ENCODE measurements around the gene COLGALT1.

DNA sequence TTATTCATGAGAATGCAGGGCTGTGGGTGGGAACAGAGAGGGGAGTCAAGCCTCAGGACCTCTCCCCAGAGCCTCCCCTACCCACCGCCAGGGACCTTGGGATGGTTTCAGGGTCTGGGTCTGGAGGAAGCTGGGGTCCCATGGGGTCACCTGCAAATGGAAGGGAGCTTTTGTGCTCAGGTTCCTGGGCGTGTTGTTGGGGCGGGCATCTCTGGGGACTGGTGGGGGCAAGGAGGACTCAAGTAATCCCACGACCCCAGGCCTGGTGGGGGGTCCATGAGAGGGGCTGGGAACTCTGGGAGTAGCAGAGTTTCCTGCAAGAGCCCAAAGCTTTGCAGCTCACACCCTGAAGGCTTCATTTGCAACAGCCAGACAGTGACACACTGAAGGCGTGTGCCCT, 72.5 kb downstream of the COLGALT1 start:
- TF ChIP-seq EZH2 (IDR thresholded peaks at IDR 0.05; ENCODE audit: low read depth, low read length, severe bottlenecking) (no peak), CTCF (IDR thresholded peaks at IDR 0.05; ENCODE audit: control extremely low read depth in 1 of 3, insufficient read depth in 1 of 3, low read depth in 1 of 3, low read length in 3 of 3) (no peak), RAD21 (IDR thresholded peaks at IDR 0.05 in 1 of 2, conservative IDR thresholded peaks at IDR 0.05 in 1 of 2; ENCODE audit: low read depth in 2 of 2, low read length in 2 of 2) (no peak), POLR2A (IDR thresholded peaks at IDR 0.05; ENCODE audit: control extremely low read depth in 1 of 2, low read depth in 2 of 2, low read length in 2 of 2) (no peak), PHF8 (conservative IDR thresholded peaks at IDR 0.05; ENCODE audit: low read depth, low read length) (no peak), POLR2AphosphoS5 (IDR thresholded peaks at IDR 0.05; ENCODE audit: low read depth, low read length) (no peak), SIX5 (IDR thresholded peaks at IDR 0.05; ENCODE audit: low read depth, low read length) (no peak), CEBPB (IDR thresholded peaks at IDR 0.05; ENCODE audit: low read depth, low read length) (no peak), TAF1 (IDR thresholded peaks at IDR 0.05; ENCODE audit: low read depth, low read length) (no peak), GABPA (IDR thresholded peaks at IDR 0.05; ENCODE audit: borderline replicate concordance, insufficient read depth, low read length) (no peak), EP300 (IDR thresholded peaks at IDR 0.05; ENCODE audit: borderline replicate concordance in 1 of 2, low read depth in 2 of 2, low read length in 2 of 2) (no peak)
- TF ChIP-seq, protein P1, sequence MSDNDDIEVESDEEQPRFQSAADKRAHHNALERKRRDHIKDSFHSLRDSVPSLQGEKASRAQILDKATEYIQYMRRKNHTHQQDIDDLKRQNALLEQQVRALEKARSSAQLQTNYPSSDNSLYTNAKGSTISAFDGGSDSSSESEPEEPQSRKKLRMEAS (IDR thresholded peaks at IDR 0.05) = no peak
- TF ChIP-seq, protein P2, sequence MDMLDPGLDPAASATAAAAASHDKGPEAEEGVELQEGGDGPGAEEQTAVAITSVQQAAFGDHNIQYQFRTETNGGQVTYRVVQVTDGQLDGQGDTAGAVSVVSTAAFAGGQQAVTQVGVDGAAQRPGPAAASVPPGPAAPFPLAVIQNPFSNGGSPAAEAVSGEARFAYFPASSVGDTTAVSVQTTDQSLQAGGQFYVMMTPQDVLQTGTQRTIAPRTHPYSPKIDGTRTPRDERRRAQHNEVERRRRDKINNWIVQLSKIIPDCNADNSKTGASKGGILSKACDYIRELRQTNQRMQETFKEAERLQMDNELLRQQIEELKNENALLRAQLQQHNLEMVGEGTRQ (IDR thresholded peaks at IDR 0.05; ENCODE audit: low read length) = no peak
